Measurements from ENCODE around the gene SMPDL3B.

Gene SMPDL3B

DNA sequence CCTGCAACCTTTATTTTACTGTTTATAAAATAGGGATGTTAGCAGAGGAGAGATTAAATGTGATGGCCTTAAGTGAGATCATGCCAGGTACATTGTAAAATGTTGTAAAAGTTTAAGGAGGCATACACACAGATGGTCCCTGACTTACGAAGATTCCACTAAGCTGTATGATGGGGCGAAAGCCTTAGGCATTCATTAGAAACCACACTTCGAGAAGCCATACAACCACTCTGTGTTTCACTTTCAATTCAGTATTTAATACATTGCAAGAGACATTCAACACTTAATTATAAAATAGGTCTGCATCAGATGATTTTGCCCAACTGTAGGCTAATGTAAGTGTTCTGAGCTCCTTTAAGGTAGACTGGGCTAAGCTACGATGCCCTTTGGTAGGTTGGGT is 3.7 kb downstream of the SMPDL3B start:
- TF ChIP-seq, protein P1, sequence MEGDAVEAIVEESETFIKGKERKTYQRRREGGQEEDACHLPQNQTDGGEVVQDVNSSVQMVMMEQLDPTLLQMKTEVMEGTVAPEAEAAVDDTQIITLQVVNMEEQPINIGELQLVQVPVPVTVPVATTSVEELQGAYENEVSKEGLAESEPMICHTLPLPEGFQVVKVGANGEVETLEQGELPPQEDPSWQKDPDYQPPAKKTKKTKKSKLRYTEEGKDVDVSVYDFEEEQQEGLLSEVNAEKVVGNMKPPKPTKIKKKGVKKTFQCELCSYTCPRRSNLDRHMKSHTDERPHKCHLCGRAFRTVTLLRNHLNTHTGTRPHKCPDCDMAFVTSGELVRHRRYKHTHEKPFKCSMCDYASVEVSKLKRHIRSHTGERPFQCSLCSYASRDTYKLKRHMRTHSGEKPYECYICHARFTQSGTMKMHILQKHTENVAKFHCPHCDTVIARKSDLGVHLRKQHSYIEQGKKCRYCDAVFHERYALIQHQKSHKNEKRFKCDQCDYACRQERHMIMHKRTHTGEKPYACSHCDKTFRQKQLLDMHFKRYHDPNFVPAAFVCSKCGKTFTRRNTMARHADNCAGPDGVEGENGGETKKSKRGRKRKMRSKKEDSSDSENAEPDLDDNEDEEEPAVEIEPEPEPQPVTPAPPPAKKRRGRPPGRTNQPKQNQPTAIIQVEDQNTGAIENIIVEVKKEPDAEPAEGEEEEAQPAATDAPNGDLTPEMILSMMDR (IDR thresholded peaks at IDR 0.05; ENCODE audit: low read depth, low read length, missing control alignments), result no peak
- no peak overlapping the region for H3K4me3 ChIP-seq (ENCODE audit: low read depth, low read length)
- DNase-seq (ENCODE audit: low read depth), result no peak

- H3K4me3 ChIP-seq (ENCODE audit: low read depth, low read length), result no peak overlapping the region
- DNase-seq (ENCODE audit: low read depth), result no peak
- TF ChIP-seq, protein P1 (IDR thresholded peaks at IDR 0.05; ENCODE audit: low read depth, low read length, missing control alignments), result peak; percentile 50
These were observed 5.5 kb downstream of the SMPDL3B start for GRCh38 chr1:27940297-27940696.

- H3K4me3 ChIP-seq (ENCODE audit: low read depth, low read length), result no peak overlapping the region
- TF ChIP-seq, protein P1 (IDR thresholded peaks at IDR 0.05; ENCODE audit: low read depth, low read length, missing control alignments), result no peak
- no peak for DNase-seq (ENCODE audit: low read depth)
These were observed 6.2 kb downstream of the SMPDL3B start for GRCh38 chr1:27940870-27941560.

- no peak overlapping the region for H3K4me3 ChIP-seq (ENCODE audit: low read depth, low read length)
- TF ChIP-seq, protein P1 (IDR thresholded peaks at IDR 0.05; ENCODE audit: low read depth, low read length, missing control alignments), result no peak
- DNase-seq (ENCODE audit: low read depth), result no peak
These were observed 7.1 kb downstream of the SMPDL3B start for GRCh38 chr1:27941671-27942540.

- no peak for DNase-seq (ENCODE audit: low read depth)
- TF ChIP-seq, protein P1 (IDR thresholded peaks at IDR 0.05; ENCODE audit: low read depth, low read length, missing control alignments), result no peak
- no peak overlapping the region for H3K4me3 ChIP-seq (ENCODE audit: low read depth, low read length)
These were observed 10.2 kb downstream of the SMPDL3B start for GRCh38 chr1:27945020-27945419.

DNA sequence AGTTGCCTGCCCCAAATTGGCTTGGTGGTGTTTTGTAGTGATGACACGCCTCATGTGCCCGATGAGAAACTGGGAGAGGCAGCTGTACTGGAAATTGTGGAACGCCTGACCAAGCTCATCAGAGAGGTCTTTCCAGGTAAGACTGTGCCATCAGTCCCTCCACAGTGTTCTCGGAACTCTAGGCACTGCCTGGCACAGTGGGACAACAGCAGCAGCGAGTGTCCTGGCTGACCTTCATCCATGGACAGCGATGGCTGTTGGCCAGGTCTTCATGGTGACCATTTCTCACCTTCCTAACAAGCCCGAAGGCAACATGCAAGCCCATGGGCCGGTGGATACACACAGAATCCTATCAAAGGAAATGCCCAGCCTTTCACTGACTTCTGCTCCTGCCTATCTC is 14.2 kb downstream of the SMPDL3B start:
- H3K4me3 ChIP-seq (ENCODE audit: low read depth, low read length), result no peak overlapping the region

More for the DNA sequence above, 14.2 kb downstream of the SMPDL3B start:
- TF ChIP-seq, protein P1 (IDR thresholded peaks at IDR 0.05; ENCODE audit: low read depth, low read length, missing control alignments), result no peak
- DNase-seq (ENCODE audit: low read depth), result no peak

All from GM12864 (cell line).